GM21423 (cell line): ENCODE measurements around the gene HOXB4.

Experiments used
- ATAC-seq: cut with Tn5 transposase; IDR thresholded peaks from one replicate; pipeline ENCODE4 v1.9.1; 2021; ENCODE audit warnings: mild to moderate bottlenecking, moderate library complexity; ENCODE audit not compliant: unreplicated experiment

Gene HOXB4

DNA sequence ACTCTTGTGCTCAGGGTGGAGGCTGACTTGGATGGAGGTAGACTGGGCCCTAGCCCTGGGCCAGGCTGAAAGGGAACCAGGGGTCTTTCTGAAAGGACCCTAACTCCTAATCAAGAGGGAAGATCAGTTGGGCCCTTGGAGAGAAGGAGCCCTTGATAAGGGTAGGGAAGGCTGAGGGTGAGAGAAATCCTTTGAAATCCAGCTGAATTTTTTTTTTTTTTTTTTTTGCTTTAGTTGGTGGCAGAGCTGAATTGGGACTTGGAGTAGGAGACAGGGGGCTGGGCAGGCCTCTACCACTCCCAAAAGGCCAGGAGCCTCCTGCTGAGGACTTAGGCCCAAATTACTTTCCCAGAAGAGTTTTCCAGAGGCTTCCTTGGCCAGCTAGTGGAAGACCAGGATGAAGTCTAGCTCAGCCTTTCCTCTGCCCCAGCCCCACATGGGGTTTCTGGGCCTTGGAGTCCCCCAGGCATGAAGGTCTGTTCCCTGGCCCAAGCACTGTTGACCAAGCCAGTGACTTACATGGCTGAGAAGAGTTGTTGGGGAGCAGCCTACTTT, 12.5 kb upstream of the HOXB4 start:
- no peak for ATAC-seq

DNA sequence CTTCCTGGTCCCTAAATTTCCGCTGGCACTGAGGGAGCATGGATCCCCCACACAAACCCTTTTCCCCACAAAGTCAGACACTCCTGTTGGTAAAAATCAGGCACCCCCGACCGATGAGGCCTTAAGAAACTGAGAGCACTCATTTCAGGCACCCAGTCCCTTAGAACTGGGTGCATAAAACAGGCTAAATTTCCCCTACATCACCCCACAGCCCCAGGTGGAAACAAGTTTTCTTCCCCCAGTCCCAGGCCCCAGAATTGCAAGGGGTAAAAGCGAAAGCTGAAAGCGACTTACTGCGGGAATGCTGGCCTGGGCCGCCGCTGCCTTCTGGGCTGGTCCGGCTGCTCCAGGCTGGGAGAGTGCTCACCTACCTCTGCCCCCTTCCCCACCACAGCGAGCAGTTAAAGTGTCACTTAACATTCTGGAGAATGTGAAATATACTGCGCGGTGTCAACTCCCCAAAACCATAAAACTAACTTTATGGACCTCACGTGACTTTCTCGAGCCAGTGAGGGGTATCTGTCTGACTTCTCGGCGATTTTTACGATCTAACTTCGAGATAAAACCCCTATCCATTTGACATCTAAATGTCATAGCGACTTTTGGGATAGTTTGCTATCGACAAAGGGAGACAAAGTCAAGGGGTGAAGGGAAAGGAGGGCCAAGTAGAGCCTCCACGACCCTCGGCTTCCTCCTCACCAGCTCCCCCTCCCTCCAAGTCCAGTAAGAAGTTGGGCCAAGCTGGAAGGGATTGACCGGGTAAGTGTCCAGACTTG, 11.9 kb upstream of the HOXB4 start, which contains the start of gene HOXB3:
Gene HOXB3 (minus strand): TSS at position 411 of the 776 bp plus-strand sequence. CDS start 37,767 bp downstream, outside the sequence.
- no peak for ATAC-seq

DNA sequence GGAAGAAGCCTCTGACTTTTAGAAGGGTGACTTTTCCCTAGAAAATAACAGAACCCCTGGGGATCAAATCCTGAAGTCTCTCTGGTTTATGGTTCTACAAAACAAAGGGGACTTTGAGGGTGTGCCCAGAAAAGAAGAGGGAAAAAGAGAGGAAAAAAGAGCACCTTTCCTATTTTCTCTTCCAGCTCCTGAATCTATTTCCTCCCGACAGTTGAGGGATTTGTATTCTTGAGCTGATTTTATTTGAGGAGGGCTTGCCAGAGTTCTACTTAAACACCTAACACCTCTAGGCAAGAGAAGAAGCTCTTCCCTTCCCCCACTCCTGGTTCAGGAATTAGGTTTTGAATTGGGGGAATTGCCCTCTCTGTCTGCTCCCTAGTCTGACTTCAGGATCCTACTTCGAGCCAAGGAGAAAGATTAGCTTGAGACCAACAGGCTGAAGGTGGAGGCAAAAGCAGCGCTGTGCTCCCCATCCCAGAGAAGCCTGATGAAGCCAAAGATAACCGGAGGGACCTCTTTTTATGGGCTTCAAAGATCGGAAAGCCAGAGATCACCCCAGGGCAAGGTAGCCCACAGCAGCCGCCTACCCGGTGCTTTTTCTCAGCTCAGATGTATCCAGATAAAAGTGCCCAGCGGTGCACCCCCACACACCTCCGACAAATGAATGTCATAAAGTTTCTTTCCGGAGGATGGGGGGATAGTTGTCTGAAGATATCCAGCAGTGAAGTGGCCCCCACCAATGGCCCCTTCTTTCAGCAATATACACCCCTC, 11.1 kb upstream of the HOXB4 start:
- no peak for ATAC-seq

DNA sequence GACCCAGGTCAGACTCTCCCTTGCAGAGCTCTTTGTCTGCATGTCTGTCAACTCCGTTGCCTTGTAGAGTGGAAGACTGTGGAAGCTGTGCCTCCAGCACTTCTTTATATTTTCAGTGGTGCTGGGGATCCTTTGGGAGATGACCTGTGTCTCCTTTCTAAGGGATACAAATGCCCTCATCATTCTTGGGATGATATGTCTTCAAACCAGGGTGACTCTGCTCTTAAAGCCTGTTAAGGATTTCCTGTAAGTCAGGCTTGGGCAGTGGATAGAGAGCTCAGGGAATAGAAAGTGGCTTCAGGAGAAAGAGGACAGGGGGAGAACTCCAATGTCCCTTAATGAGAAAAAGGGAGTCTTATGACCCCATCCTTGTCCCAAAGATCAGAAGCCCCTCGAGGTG, 10.4 kb upstream of the HOXB4 start:
- ATAC-seq, result no peak

DNA sequence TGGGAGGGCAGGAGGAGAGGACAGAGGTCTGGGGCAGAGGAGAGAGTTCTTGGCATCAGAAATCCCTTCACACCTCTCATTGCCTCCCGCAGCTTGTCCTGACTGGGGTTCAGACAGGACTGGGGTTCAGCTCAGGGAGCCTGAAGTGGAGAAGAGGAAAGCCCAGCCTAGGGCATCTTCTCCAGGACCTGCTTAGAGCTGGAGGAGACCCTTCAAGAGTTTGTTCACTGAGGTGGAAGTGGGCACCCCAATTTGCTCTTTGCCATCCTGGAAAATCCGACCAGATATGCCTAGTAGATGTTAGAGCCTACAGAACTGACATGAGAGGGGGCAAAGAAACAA, 9.9 kb upstream of the HOXB4 start:
- no peak for ATAC-seq

DNA sequence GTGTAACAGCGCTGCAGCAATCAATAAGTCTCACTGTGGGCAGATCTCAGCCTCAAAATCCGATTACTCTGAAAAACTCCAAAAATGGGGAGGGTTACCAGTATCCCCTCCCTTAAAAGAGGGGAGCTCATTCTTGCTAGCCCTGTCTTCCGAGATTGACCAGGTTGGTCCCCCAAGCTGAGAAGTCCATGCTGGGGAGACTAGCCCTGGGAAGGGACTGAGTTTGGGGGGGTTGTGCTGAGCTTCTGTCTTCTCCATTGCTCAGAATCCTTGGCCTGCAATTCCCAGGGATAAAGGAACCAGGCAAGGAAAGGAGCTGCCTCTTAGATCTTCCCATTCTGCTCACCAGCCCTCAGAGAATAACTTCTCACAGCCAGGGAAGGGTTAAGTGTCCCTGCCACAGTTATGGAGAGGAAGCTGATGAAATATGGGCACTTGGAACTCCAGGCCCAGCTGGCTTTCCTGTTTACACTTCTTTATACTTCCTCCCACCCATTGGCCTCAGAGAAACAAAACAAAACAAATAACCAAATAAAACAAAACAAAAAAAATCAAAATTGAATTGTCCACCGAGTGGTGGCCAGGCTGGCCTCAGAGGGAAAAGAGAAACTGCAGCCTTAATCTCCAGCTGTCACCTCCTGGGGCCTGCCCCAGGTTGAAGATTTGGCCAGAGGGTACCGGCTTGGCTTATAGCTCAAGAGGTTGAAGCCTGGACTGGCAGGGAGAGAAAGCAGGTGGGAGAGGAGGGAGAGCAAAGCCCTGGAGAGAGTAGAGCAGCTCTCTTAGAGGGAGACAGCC, 9.3 kb upstream of the HOXB4 start:
- ATAC-seq, result no peak

DNA sequence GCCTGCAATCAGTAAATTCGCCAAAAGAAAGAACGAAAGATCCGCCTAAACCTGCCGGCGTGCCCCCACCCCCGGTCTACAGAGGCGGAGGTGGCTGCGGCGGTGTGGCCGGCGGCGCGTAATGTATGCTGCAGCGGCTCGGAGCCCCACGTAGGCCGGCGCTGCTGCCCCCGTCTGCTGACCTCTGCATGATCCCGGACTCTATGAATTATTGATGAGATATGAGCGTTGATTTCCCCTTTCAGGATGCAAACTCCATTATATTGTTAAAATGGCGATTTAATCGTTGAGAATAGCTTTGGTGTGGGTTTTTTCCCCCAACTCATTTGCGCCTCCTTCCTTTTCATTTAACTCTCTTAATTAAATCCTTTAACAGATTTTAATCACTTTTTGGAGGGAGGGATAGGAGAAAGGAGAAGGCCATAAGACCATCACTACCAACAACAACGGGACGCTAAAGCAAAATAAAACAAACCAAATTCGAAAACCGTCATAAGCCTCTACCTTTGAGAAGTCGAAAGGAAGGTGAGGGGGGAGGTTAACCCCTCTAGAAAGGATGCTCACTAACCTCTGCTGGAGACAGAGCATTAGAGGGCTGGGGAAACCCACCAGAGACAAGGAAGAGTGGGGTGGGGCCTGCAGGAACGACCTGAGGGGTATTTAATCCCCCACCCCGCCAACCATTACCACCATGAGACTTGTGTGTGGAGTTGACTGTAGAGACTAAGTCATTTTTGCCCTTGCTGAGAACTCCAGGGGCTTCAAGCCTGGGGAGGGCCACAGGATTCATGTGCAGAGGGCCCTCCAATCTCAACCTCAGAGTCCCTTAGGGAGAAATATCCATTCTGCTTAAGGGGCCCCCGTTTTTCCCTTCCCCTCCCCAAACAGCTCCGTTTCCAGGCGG, 8.5 kb upstream of the HOXB4 start:
- no peak for ATAC-seq

DNA sequence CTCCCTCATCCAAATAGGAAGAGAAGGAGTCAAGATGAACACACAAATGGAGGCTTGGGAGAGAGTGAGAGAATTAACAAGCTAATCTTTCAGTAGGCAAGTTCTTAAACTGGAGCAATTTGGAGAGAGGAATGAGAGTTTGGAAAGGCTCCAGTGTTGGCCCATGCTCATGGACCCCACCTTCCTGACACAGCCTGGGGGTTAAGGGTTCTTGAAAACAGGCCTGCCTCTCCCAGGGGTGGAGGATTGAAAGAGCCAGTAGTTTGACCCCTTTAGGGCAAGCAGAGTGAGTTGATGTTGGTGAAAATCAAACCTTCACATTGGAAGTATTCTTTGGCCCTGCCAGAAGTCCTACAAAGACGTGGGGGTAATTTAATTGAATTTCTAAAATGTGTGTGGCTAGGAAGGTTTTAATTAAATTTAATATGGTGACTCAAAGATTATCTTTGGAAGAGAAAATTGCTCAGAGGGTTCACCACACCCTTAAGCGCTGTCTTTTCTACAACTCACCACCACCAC, 6.1 kb upstream of the HOXB4 start:
- ATAC-seq, result no peak

DNA sequence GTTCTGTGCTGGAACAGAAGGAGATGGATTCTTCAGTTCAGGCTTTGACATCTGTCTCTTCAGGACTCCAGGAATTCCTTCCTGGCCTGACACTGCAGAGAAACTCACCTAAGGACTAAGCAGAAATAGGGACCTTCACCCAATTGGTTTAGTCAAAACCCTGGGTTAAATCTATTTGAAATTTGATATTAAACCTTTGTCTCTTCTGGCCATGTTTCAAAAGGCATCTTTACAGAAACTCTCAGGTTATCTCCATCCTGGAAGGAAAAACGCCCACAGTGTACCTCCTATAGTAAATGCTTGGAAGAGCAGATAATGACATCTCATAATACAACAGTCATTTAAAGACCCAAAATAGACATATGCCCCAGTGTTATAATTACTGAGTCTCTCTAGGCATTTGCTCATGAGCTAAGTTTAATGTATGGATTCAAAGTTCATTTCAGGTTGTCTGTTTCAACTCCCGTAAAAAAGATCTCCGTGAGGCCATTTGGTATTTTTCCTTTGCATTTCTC, 5.6 kb upstream of the HOXB4 start:
- ATAC-seq, result no peak

DNA sequence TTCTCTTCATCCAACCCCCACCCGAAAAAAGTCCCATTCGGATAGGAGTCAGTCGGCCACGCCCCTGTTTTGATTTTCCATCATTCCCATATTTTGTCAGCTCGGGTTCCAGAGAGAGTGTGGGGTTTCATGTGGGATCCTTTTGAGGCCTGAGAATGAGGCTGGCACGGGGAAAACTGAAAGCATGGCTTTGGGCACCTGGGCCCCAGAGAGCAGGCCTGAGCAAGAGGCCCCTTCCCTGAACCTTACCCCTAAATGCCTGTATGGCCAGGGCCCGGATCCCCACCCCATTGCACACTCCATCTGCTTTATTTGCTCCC, 4.6 kb upstream of the HOXB4 start:
- no peak for ATAC-seq

DNA sequence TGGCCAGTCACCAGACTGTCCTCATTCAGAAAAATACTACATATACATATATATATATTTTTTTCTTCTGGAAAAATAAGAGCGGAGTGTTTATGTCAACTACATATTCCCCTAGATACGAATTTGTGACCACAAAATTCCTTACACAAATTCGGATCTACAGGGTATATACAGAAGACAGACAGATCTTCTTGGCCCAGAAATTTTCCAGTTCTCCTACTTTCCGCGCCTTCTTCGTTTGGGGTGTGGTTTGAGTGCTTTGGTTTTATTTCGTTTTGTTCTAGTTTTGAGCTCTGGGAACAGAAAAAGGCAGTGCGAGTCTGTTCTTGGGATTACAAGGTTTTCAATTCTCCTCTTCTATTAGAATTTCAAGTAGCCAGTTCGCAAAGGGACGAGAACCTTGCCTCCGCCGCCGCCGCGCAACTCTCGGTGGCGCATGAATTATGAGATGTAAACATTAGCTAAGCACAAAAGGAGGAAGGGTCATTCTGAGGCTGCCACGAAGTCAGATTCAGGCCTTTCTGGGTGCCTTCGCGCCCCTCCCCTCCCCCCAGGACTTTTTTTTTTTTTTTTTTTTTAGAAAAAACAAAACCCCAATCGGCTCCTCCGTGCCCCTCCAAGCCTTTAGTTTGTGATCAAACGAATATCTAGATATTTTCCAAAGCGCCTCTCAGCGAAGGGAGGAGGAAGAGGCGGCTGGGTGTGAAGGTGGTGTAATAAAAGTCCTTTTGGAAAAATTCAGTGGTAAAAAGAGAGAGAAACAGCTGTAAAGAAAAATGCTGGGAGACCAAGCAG, 1.8 kb upstream of the HOXB4 start:
- no peak for ATAC-seq

DNA sequence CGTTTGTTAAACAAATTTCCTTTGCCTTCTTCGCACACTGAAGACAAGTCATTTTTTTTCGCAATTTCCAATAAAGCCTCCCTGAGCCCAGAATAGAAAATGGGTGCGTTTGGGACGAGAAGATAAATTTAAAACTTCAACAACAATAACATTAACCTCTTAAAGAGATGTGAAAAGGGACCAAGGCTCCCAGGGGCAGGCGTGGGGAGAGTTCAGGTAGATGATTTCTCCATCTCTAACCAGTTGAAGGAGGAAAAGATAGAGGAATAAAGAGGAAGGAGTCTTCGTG, 1.3 kb upstream of the HOXB4 start:
- ATAC-seq, result no peak

DNA sequence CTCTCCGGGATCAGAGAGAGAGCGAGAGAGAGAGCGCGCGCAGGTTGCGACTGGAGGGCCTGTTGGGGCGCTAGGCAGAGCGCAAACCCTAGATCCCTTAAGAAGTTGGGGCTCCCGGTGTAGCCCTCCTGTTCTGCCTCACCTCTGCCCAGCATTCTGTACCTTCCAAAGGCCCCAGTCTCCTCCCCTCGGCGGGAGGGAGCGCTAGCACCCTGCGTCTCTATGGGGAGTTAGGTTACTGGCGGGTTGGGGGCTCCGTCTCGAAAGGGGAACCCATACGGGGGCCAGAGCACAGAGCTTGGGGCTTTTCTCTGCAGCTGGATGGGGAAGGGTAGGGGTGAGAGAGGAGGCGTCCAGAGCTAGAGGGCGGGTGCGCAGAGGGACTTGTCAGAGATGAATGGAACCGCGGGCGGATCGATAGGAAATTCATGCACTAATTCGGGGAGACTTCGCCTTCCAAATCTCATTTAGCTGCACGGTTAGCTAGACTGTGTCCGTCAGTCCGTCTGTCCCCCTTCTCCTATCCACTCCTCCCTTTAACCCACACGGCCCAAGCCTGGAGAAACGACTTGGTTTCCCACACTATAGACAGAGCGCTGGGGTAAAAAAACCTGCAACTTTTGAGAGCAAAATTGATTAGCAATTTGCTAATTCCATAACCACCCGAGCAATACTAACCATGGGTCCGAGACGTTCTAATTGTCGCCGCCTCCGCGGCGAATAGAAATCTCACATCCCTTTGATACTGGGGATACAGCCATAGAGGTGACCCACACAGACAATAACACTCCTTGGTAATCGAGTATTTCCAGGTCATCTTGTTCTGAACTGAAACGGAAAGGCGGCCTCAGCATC, 693 bp upstream of the HOXB4 start:
- no peak for ATAC-seq

DNA sequence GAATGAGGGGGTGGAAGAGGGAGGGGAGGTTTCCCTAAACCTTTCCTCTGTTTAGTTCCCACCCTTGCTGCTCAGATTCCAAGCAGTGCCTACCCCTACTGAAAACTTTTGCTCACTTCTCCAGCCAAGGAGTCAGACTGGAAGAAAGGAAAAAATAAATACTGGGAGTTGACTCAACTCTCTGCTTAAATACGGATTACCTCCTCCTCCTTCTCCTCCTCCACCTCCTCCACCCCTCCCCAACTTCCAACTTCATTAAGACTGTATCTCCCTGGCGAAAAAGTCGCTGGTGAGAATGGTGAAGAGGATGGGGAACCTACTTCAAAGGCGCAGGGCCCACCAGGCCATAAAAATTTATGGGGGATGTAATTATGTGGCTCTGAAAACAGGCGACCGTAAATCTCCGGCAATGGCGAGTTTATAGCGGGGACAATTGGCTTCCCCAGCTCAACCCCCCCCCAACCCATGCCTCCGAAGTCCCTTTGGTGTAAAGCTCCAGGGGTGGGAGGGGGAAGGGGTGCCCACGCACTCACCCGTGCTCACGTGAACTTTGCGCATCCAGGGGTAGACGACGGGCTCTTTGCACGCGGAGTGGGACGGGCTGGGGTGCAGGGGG, 712 bp downstream of the HOXB4 start:
- ATAC-seq, result no peak

DNA sequence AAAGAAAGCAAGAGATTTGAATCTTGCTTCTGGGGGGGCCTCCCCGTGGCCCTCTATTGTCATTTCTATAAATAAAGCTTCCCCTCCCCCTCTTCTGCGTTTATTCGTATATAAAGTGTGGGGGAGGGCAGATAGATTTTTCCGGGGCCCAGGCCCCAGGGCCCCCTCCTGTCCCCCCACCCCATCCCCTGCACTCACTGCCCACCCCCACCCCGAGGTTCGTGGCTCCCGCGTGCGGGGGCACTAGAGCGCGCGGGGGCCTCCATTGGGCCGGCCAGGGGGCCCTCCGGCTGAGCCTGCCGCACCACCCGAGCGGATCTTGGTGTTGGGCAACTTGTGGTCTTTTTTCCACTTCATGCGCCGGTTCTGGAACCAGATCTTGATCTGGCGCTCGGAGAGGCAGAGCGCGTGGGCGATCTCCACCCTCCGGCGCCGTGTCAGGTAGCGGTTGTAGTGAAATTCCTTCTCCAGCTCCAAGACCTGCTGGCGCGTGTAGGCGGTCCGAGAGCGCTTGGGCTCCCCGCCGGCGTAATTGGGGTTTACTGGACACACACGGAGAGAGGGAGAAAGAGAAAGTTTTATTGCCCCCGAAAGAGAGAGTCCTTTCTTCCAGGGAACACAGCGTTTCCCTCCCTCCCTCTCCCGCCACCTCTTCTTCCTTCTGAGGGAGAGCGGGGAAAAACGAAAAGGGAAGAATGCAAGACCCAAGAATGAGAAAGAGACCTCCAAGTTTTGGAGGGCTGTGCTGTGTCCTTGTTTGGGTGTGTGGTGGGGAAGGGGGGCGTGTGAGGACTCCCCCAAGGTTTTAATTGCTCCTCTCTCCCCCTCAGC, 1.5 kb downstream of the HOXB4 start:
- ATAC-seq, result no peak

DNA sequence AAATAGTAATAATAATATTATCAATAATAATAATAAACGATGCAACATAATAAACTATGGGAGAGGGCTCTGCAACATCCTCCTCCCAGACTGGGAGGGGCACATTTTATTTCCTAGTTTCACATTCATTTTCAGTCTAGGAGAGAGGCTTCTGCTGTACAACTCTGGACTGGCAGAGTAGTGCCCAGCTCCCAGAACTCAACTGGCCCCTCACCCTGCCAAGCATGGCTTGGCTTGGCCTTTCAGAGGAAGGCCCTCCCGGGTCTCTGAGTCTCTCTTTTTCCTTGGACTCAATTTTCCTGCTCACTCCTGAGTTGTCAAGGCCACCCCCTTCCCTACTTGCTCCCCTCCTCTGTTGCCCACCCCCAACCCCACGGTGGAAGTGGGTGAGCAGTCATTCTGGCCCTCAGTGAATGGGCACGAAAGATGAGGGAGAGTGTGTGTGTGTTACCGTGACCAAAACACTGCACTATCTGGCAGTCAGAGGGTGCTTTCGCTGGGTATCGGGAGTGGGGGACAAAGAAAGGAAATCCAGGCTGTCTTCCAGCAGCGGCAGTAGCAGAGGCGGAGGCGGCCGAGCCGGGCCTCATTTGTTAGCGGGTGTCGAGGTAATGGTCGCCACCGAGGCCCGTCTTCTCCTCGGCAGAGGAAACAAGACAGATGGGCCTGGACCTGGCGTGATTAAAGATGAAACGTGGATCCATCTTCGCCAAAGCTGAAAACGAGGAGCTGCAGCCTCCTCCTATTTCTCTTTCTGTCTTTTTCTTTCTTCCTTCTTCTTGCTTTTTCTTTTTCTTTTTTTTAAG, 2.3 kb downstream of the HOXB4 start:
- no peak for ATAC-seq
